Measurements from ENCODE around the gene SHC4. TPM values are rescaled to one million over a fixed set of nuclear protein-coding genes. Genes with fewer than 3 reads are reported as not detected.

Gene SHC4
- total and polyA plus RNA-seq, 7 experiments from 2014 or later, result 1.2 TPM; not detected in 6

DNA sequence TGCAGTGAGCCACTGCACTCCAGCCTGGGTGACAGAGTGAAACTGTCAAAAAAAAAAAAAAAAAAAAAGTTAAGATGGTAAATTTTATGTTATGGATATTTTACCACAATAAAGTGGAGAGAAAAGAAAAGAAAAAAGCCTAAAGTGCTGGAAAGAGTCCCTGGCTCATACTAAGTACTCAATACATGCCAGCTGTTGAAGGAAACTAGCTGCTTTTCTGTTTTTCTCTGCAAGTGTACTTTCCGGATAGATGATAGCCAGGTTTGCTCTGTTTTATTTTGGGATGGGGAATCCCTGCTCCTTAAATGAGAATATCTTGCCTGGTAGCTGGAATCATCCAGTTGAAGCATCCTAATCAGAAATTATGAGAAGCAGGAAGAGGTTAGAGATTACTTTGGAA, 74.9 kb downstream of the SHC4 start:
- no peak overlapping the region for H3K4me3 Mint-ChIP-seq
- H3K9me3 Mint-ChIP-seq, result no peaks in the 10 kb centered on the region
- no peaks in the 10 kb centered on the region for H3K27me3 ChIP-seq (ENCODE audit: control insufficient read depth in 2 of 2, insufficient read depth in 2 of 2, low read length in 2 of 2)
- no peak overlapping the region for H3K4me3 ChIP-seq (ENCODE audit: low read length)
- CTCF ChIA-PET, result no interaction called here
- H3K4me1 ChIP-seq (ENCODE audit: control insufficient read depth in 2 of 2, insufficient read depth in 2 of 2, low read length in 2 of 2), result no peaks in the 10 kb centered on the region
- intact Hi-C loops (cut with micrococcal nuclease), result loop anchor here in 1 of 2 donors (5.0 kb wide), 1 partner anchor 697 kb away; the partner anchor contains the start of gene CTXN2
- H3K4me1 Mint-ChIP-seq, result peaks cover 0 to 18% (median 0%) of the 10 kb centered on the region in 7 donors
- POLR2A ChIA-PET, result no interaction called here
- H3K27me3 Mint-ChIP-seq, result peaks cover 0 to 37% (median 21%) of the 10 kb centered on the region in 5 donors
- no peaks in the 10 kb centered on the region for H3K36me3 ChIP-seq (ENCODE audit: control insufficient read depth in 2 of 3, insufficient read depth in 3 of 3, low read length in 3 of 3)
- no peak overlapping the region for H3K27ac Mint-ChIP-seq
- H3K9me3 ChIP-seq (ENCODE audit: control insufficient read depth in 2 of 3, low read length in 3 of 3), result no peaks in the 10 kb centered on the region
- DNase-seq, result no peak
- ATAC-seq, result no peak
- no peaks in the 10 kb centered on the region for H3K36me3 Mint-ChIP-seq
- H3K27ac ChIP-seq (ENCODE audit: low read depth, low read length), result no peak overlapping the region

GRCh38 chr15:48888191-48888590, 75.5 kb downstream of the SHC4 start:
- H3K27ac Mint-ChIP-seq, result no peak overlapping the region
- CTCF ChIA-PET, result no interaction called here
- no peaks in the 10 kb centered on the region for H3K9me3 ChIP-seq (ENCODE audit: control insufficient read depth in 2 of 3, low read length in 3 of 3)
- no peak overlapping the region for H3K27ac ChIP-seq (ENCODE audit: low read depth, low read length)
- no peaks in the 10 kb centered on the region for H3K27me3 ChIP-seq (ENCODE audit: control insufficient read depth in 2 of 2, insufficient read depth in 2 of 2, low read length in 2 of 2)
- peaks cover 0 to 35% (median 22%) of the 10 kb centered on the region in 5 donors for H3K27me3 Mint-ChIP-seq
- no peaks in the 10 kb centered on the region for H3K36me3 ChIP-seq (ENCODE audit: control insufficient read depth in 2 of 3, insufficient read depth in 3 of 3, low read length in 3 of 3)
- POLR2A ChIA-PET, result no interaction called here
- peaks cover 0 to 18% (median 0%) of the 10 kb centered on the region in 7 donors for H3K4me1 Mint-ChIP-seq
- no peaks in the 10 kb centered on the region for H3K36me3 Mint-ChIP-seq
- DNase-seq, result peak in 1 of 9 donors; percentile 36
- no peak overlapping the region for H3K4me3 ChIP-seq (ENCODE audit: low read length)
- intact Hi-C loops (cut with micrococcal nuclease), result loop anchor here in 1 of 2 donors (5.0 kb wide), 1 partner anchor 696 kb away; the partner anchor contains the start of gene CTXN2
- no peaks in the 10 kb centered on the region for H3K4me1 ChIP-seq (ENCODE audit: control insufficient read depth in 2 of 2, insufficient read depth in 2 of 2, low read length in 2 of 2)
- no peak overlapping the region for H3K4me3 Mint-ChIP-seq
- ATAC-seq, result no peak
- no peaks in the 10 kb centered on the region for H3K9me3 Mint-ChIP-seq

- ChIA-PET POLR2A (interaction anchor here (0.9 kb wide), 1 partner anchor 9 kb away, joined by 3 read pairs; the partner anchor contains the start of gene EID1), CTCF (no interaction called here)
- Histone ChIP-seq H3K4me3 (ENCODE audit: low read length) (no peak overlapping the region), H3K36me3 (ENCODE audit: control insufficient read depth in 2 of 3, insufficient read depth in 3 of 3, low read length in 3 of 3) (no peaks in the 10 kb centered on the region), H3K27me3 (ENCODE audit: control insufficient read depth in 2 of 2, insufficient read depth in 2 of 2, low read length in 2 of 2) (no peaks in the 10 kb centered on the region), H3K9me3 (ENCODE audit: control insufficient read depth in 2 of 3, low read length in 3 of 3) (no peaks in the 10 kb centered on the region), H3K4me1 (ENCODE audit: control insufficient read depth in 2 of 2, insufficient read depth in 2 of 2, low read length in 2 of 2) (no peaks in the 10 kb centered on the region), H3K27ac (ENCODE audit: low read depth, low read length) (no peak overlapping the region)
- ATAC-seq, result no peak
- intact Hi-C loops (cut with micrococcal nuclease), result loop anchor here in 1 of 2 donors (5.0 kb wide), 1 partner anchor 695 kb away; the partner anchor contains the start of gene CTXN2
- H3K27me3 Mint-ChIP-seq, result peaks cover 0 to 28% (median 20%) of the 10 kb centered on the region in 5 donors
- peaks cover 0 to 22% (median 0%) of the 10 kb centered on the region in 7 donors for H3K4me1 Mint-ChIP-seq
- no peak overlapping the region for H3K4me3 Mint-ChIP-seq
- H3K27ac Mint-ChIP-seq, result no peak overlapping the region
- H3K36me3 Mint-ChIP-seq, result no peaks in the 10 kb centered on the region
- H3K9me3 Mint-ChIP-seq, result peaks cover 0 to 2% (median 0%) of the 10 kb centered on the region in 11 donors
- DNase-seq, result no peak
These were observed 76.6 kb downstream of the SHC4 start for GRCh38 chr15:48887144-48887543.

DNA sequence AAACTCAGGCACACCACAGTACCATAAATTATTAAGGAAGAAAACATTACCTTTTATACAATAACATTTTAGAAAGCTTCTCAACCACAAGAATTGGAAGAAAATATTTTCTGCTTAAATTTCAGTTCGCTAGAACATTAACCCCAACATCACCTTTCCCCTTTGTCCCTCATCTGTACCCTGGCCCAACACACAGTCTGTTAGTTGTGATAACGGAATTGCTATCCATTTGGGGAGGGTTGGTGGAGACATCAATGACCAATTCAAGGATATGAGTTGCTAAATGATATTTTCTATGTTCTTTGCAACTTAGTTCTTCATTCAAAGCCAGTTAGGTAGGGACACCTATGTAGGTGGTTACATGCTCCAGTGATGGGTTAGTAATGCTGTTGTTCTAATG, 80.0 kb downstream of the SHC4 start:
- Mint-ChIP-seq H3K27me3 (peaks cover 0 to 28% (median 13%) of the 10 kb centered on the region in 5 donors), H3K36me3 (peaks cover 1 to 13% (median 8%) of the 10 kb centered on the region in 5 donors), H3K4me3 (no peak overlapping the region), H3K27ac (no peak overlapping the region), H3K4me1 (peaks cover under 1 to 42% (median 12%) of the 10 kb centered on the region in 7 donors), H3K9me3 (peaks cover 0 to 28% (median 9%) of the 10 kb centered on the region in 11 donors)
- POLR2A ChIA-PET, result no interaction called here
- no peaks in the 10 kb centered on the region for H3K9me3 ChIP-seq (ENCODE audit: control insufficient read depth in 2 of 3, low read length in 3 of 3)
- intact Hi-C loops (cut with micrococcal nuclease), result no loop called here
- H3K36me3 ChIP-seq (ENCODE audit: control insufficient read depth in 2 of 3, insufficient read depth in 3 of 3, low read length in 3 of 3), result no peaks in the 10 kb centered on the region
- no peak overlapping the region for H3K27ac ChIP-seq (ENCODE audit: low read depth, low read length)
- ATAC-seq (no peak), DNase-seq (no peak)
- H3K4me1 ChIP-seq (ENCODE audit: control insufficient read depth in 2 of 2, insufficient read depth in 2 of 2, low read length in 2 of 2), result peaks cover under 1 to 9% of the 10 kb centered on the region in 2 donors
- H3K4me3 ChIP-seq (ENCODE audit: low read length), result no peak overlapping the region
- CTCF ChIA-PET, result no interaction called here
- H3K27me3 ChIP-seq (ENCODE audit: control insufficient read depth in 2 of 2, insufficient read depth in 2 of 2, low read length in 2 of 2), result no peaks in the 10 kb centered on the region

GRCh38 chr15:48880070-48880634, 83.6 kb downstream of the SHC4 start:
- CTCF ChIA-PET, result interaction anchor here (0.6 to 0.9 kb wide), 3 partner anchors 8 to 1311 kb away, joined by 3 to 4 read pairs (median 3); no protein-coding TSS in a partner anchor
- POLR2A ChIA-PET, result interaction anchor here (0.7 kb wide), 1 partner anchor 49 kb away, joined by 4 read pairs; no protein-coding TSS in a partner anchor

GRCh38 chr15:48877630-48878595, 85.8 kb downstream of the SHC4 start, which contains the start of gene EID1:
TSS of gene EID1 (plus strand) at chr15:48878134. CDS start at chr15:48878177, 43 bp downstream.
- peak within 1 kb of the TSS; percentile 95 to 99 (median 98) for H3K27ac Mint-ChIP-seq
- peaks cover 13 to 21% (median 16%) of the 10 kb centered on the region in 5 donors for H3K36me3 Mint-ChIP-seq
- H3K27me3 Mint-ChIP-seq, result peaks cover 0 to 25% (median 15%) of the 10 kb centered on the region in 5 donors
- H3K27me3 ChIP-seq (ENCODE audit: control insufficient read depth in 2 of 2, insufficient read depth in 2 of 2, low read length in 2 of 2), result no peaks in the 10 kb centered on the region
- intact Hi-C loops (cut with micrococcal nuclease), result loop anchor here (1.0 to 10.0 kb wide), 18 partner anchors 15 to 1887 kb away; partner anchors contain the start of genes CEP152 (in 2 of the 2), COPS2 (in 2 of the 2), FAM227B (in 2 of the 2) and SECISBP2L (in 2 of the 2)
- ATAC-seq, result peak; percentile 95
- peak within 1 kb of the TSS; percentile 75 for H3K4me3 ChIP-seq (ENCODE audit: low read length)
- H3K36me3 ChIP-seq (ENCODE audit: control insufficient read depth in 2 of 3, insufficient read depth in 3 of 3, low read length in 3 of 3), result no peaks in the 10 kb centered on the region
- peak within 1 kb of the TSS; percentile 93 to 100 (median 99) for H3K4me3 Mint-ChIP-seq
- peaks cover 11 to 48% (median 26%) of the 10 kb centered on the region in 7 donors for H3K4me1 Mint-ChIP-seq
- peak; percentile 87 to 94 (median 92) for DNase-seq
- peaks cover 0 to 41% (median 21%) of the 10 kb centered on the region in 11 donors for H3K9me3 Mint-ChIP-seq
- H3K9me3 ChIP-seq (ENCODE audit: control insufficient read depth in 2 of 3, low read length in 3 of 3), result no peaks in the 10 kb centered on the region
- H3K27ac ChIP-seq (ENCODE audit: low read depth, low read length), result peak within 1 kb of the TSS; percentile 70
- peaks cover 4 to 17% of the 10 kb centered on the region in 2 donors for H3K4me1 ChIP-seq (ENCODE audit: control insufficient read depth in 2 of 2, insufficient read depth in 2 of 2, low read length in 2 of 2)
- ChIA-PET CTCF (interaction anchor here (0.8 to 0.9 kb wide), 3 partner anchors 11 to 98 kb away, joined by 3 read pairs; no protein-coding TSS in a partner anchor), POLR2A (interaction anchor here (0.9 to 1.9 kb wide), 15 partner anchors 8 to 1477 kb away, joined by 3 to 15 read pairs (median 4); partner anchors contain the start of genes CEP152, COPS2, DTWD1 and FAM227B)

More at GRCh38 chr15:48880070-48880634, 83.6 kb downstream of the SHC4 start:
- peak overlapping the region in 3 of 10 donors; percentile 32 to 65 (median 38) for H3K4me3 Mint-ChIP-seq
- Histone ChIP-seq H3K36me3 (ENCODE audit: control insufficient read depth in 2 of 3, insufficient read depth in 3 of 3, low read length in 3 of 3) (no peaks in the 10 kb centered on the region), H3K27ac (ENCODE audit: low read depth, low read length) (no peak overlapping the region), H3K9me3 (ENCODE audit: control insufficient read depth in 2 of 3, low read length in 3 of 3) (no peaks in the 10 kb centered on the region), H3K4me1 (ENCODE audit: control insufficient read depth in 2 of 2, insufficient read depth in 2 of 2, low read length in 2 of 2) (peaks cover 4 to 17% of the 10 kb centered on the region in 2 donors), H3K4me3 (ENCODE audit: low read length) (no peak overlapping the region), H3K27me3 (ENCODE audit: control insufficient read depth in 2 of 2, insufficient read depth in 2 of 2, low read length in 2 of 2) (no peaks in the 10 kb centered on the region)
- peaks cover 11 to 46% (median 26%) of the 10 kb centered on the region in 7 donors for H3K4me1 Mint-ChIP-seq
- intact Hi-C loops (cut with micrococcal nuclease), result no loop called here
- no peak for ATAC-seq
- no peak for DNase-seq
- peaks cover 0 to 11% (median 8%) of the 10 kb centered on the region in 5 donors for H3K27me3 Mint-ChIP-seq
- H3K27ac Mint-ChIP-seq, result peak overlapping the region in 1 of 9 donors; percentile 18
- peaks cover 0 to 41% (median 21%) of the 10 kb centered on the region in 11 donors for H3K9me3 Mint-ChIP-seq
- peaks cover 13 to 21% (median 16%) of the 10 kb centered on the region in 5 donors for H3K36me3 Mint-ChIP-seq
